SK-N-SH (cell line): Measurements from ENCODE around the gene COL20A1. TPM values are rescaled to one million over a fixed set of nuclear protein-coding genes. Genes with fewer than 3 reads are reported as not detected.

Experiments used
- CTCF ChIA-PET: fragments of 300-600, 350-600 bp; formaldehyde crosslinking; extraction: SDS; loops from one replicate; lab custom pipeline; 2021; lab: Yijun Ruan, JAX
- POLR2A ChIA-PET: fragments of 350-600 bp; sonication (Branson Sonifier 250); formaldehyde crosslinking; extraction: SDS; loops from one replicate; lab custom pipeline; 2020; ENCODE audit warnings: antibody characterized with exemption, inconsistent platforms; lab: Yijun Ruan, JAX
- DNase-seq: peaks from one replicate; pipeline ENCODE4 v3.0.0; 2012
- H2AFZ ChIP-seq: fragments of 200-600 bp; sonication (generic); 2 replicates; pipeline ENCODE4 v1.8.1; 2016; ENCODE audit warnings: antibody characterized with exemption, mild to moderate bottlenecking, low read depth
- H3F3A ChIP-seq: fragments of 200-600 bp; sonication (generic); replicated peaks from 2 replicates; pipeline ENCODE3; 2016; ENCODE audit warnings: antibody characterized with exemption, mild to moderate bottlenecking; ENCODE audit not compliant: insufficient read depth
- H3K27ac ChIP-seq, 2 experiments: fragments of 200-500 bp in 1 of 2; fragments of 200-600 bp in 1 of 2; sonication (Bioruptor generic) in 1 of 2; sonication (generic), shearing (Covaris generic) in 1 of 2; 2 replicates each; pipeline versions ENCODE4 v1.5.1 to v1.6.1; 2014 to 2016; ENCODE audit warnings: low read depth in 2 of 2, inconsistent platforms in 1 of 2, low read length in 1 of 2, mild to moderate bottlenecking in 1 of 2, mixed read lengths in 1 of 2
- H3K27me3 ChIP-seq: fragments of 200-600 bp; sonication (generic), shearing (Covaris generic); 2 replicates; pipeline ENCODE4 v1.6.1; 2016; ENCODE audit warnings: mixed run types; ENCODE audit not compliant: insufficient read depth
- H3K36me3 ChIP-seq, 2 experiments: fragments of 200-500 bp in 1 of 2; fragments of 200-600 bp in 1 of 2; sonication (Bioruptor generic) in 1 of 2; sonication (generic) in 1 of 2; replicated peaks in 1 of 2; 2 replicates each; pipeline versions ENCODE3 to v1.5.1; 2014 to 2016; ENCODE audit warnings: low read length in 1 of 2, mild to moderate bottlenecking in 1 of 2; ENCODE audit not compliant: insufficient read depth in 2 of 2, control insufficient read depth in 1 of 2
- H3K4me1 ChIP-seq, 2 experiments: fragments of 200-500 bp in 1 of 2; fragments of 200-600 bp in 1 of 2; sonication (Bioruptor generic) in 1 of 2; sonication (generic), shearing (Covaris generic) in 1 of 2; 2 replicates each; pipeline versions ENCODE4 v1.5.1 to v1.6.1; 2014 to 2016; ENCODE audit warnings: low read depth in 1 of 2, low read length in 1 of 2, mixed run types in 1 of 2; ENCODE audit not compliant: insufficient read depth in 2 of 2, control insufficient read depth in 1 of 2
- H3K4me2 ChIP-seq: fragments of 200-600 bp; sonication (generic), shearing (Covaris generic); 2 replicates; pipeline ENCODE4 v1.6.1; 2017; ENCODE audit warnings: mixed run types
- H3K4me3 ChIP-seq, 2 experiments: fragments of 200-500 bp in 1 of 2; fragments of 200-600 bp in 1 of 2; sonication (Bioruptor generic) in 1 of 2; sonication (generic), shearing (Covaris generic) in 1 of 2; 2 replicates each; pipeline versions ENCODE4 v1.5.1 to v1.8.1; 2014 to 2016; ENCODE audit warnings: low read depth in 2 of 2, inconsistent platforms in 1 of 2, low read length in 1 of 2, mild to moderate bottlenecking in 1 of 2, mixed read lengths in 1 of 2, moderate library complexity in 1 of 2
- H3K79me2 ChIP-seq: fragments of 200-600 bp; sonication (generic); 2 replicates; pipeline ENCODE4 v1.8.1; 2017; ENCODE audit warnings: mild to moderate bottlenecking; ENCODE audit not compliant: insufficient read depth
- H3K9ac ChIP-seq: fragments of 200-600 bp; sonication (generic); 2 replicates; pipeline ENCODE4 v1.6.1; 2017; ENCODE audit warnings: mixed run types
- H3K9me2 ChIP-seq: fragments of 200-600 bp; sonication (generic); 2 replicates; pipeline ENCODE4 v1.6.1; 2017; ENCODE audit warnings: mixed run types
- H3K9me3 ChIP-seq: fragments of 200-600 bp; sonication (generic); 2 replicates; pipeline ENCODE4 v1.6.1; 2017; ENCODE audit warnings: mixed run types, mild to moderate bottlenecking, moderate library complexity
- H4K20me1 ChIP-seq: fragments of 200-600 bp; sonication (generic); 2 replicates; pipeline ENCODE4 v1.6.1; 2017; ENCODE audit warnings: mild to moderate bottlenecking, mixed run types; ENCODE audit not compliant: insufficient read depth
- CHD2 ChIP-seq: fragments of 150-350 bp; IDR thresholded peaks from 2 replicates; pipeline ENCODE4 v1.6.1; 2018; ENCODE audit warnings: low read length; ENCODE audit not compliant: partially characterized antibody
- ELF1 ChIP-seq: IDR thresholded peaks from 2 replicates; pipeline ENCODE4 v1.4.0; 2012
- EZH2phosphoT487 ChIP-seq: fragments of 200-600 bp; sonication (generic); IDR thresholded peaks from 2 replicates; pipeline ENCODE4 v1.6.1; 2017; ENCODE audit warnings: low read depth, mixed run types, mild to moderate bottlenecking, antibody characterized with exemption, moderate library complexity, borderline replicate concordance
- MXI1 ChIP-seq: IDR thresholded peaks from 2 replicates; pipeline ENCODE4 v1.6.1; 2012; ENCODE audit warnings: mild to moderate bottlenecking, low read depth, low read length, improper control_type of control experiment
- NFIC ChIP-seq: IDR thresholded peaks from 2 replicates; pipeline ENCODE4 v1.4.0; 2012; ENCODE audit warnings: borderline replicate concordance
- POLR2AphosphoS5 ChIP-seq: IDR thresholded peaks from 2 replicates; pipeline ENCODE4 v1.6.1; 2012; ENCODE audit warnings: low read depth, low read length
- RFX5 ChIP-seq: IDR thresholded peaks from 2 replicates; pipeline ENCODE4 v1.6.1; 2012; ENCODE audit warnings: mild to moderate bottlenecking, improper control_type of control experiment, low read length
- RXRA ChIP-seq: IDR thresholded peaks from 2 replicates; pipeline ENCODE4 v1.4.0; 2012; ENCODE audit warnings: low read depth, mild to moderate bottlenecking, borderline replicate concordance
- SIN3A ChIP-seq: IDR thresholded peaks from 2 replicates; pipeline ENCODE4 v1.6.1; 2012; ENCODE audit warnings: low read depth, mild to moderate bottlenecking, low read length, moderate library complexity, borderline replicate concordance
- YY1 ChIP-seq: IDR thresholded peaks from 2 replicates; pipeline ENCODE4 v1.4.0; 2012; ENCODE audit warnings: low read depth, mild to moderate bottlenecking
- WGBS: methylation state at CpG from one replicate; pipeline ENCODE4 v1.1.6; 2017; ENCODE audit warnings: low lambda C conversion rate; 5-methylcytosine and 5-hydroxymethylcytosine counted together
- polyA plus RNA-seq, 3 experiments: library from polyadenylated mRNA; depleted of rRNA; stranded (reverse); fragments of >200 nt; gene quantifications; 2 replicates each; pipeline ENCODE4 v1.2.3, GENCODE V29; 2012
- TF ChIP-seq, protein P1 (sequence below): IDR thresholded peaks from 2 replicates; pipeline ENCODE4 v1.4.0; 2012; ENCODE audit warnings: low read depth, borderline replicate concordance
- TF ChIP-seq, protein P2 (sequence below): IDR thresholded peaks from 2 replicates; pipeline ENCODE4 v1.4.0; 2012; ENCODE audit warnings: low read depth, borderline replicate concordance
- TF ChIP-seq, protein P3 (sequence below): IDR thresholded peaks from 2 replicates; pipeline ENCODE4 v1.6.1; 2012; ENCODE audit warnings: mild to moderate bottlenecking, low read depth, low read length, moderate library complexity

COL20A1 gene
- polyA plus RNA-seq, 1 of the 3 experiments (the other 2 are of a cell fraction): not detected

DNA sequence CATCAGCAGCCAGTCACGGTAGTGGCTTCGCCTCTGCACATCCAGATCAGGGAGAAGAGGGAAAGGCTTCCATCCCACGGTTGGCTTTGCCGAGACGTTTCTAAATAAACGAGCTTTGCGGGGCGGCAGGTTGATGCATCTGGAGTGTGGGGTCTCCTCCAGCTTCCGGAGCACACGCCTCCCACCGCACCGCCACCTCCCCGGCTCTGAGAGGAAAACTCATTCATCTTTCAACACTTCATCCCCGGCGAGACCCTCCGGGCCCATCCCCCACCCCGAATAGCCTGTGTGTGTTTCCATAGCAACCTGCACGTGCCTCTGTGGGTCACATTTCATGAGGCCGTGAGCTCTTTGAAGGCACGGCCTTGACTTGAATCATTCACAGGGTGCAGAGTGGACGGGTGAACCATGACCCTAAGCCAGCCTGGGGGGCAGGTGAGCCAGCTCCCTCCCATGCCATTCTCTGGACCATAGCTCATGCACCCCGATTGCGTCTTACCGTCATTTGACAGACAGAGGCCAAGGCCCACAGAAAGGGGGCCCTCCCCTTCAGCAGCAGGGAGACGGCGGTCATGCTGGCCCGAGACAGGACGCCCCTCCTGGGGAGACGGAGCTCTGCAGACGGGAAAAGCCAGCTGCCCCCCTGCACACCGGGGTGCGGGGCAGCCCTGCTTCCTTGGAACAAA lies 84.4 kb downstream of the COL20A1 start:
- Histone ChIP-seq H3K79me2 (no peaks in the 10 kb centered on the region), H3K9ac (no peak overlapping the region), H3K9me3 (no peaks in the 10 kb centered on the region), H3K4me1 (no peaks in the 10 kb centered on the region; a peak in 1 of 4 replicates), H3K9me2 (no peaks in the 10 kb centered on the region), H3K4me2 (no peak overlapping the region), H3K36me3 (no peaks in the 10 kb centered on the region), H3K27ac (no peak overlapping the region), H3F3A (no peaks in the 10 kb centered on the region), H3K27me3 (no peaks in the 10 kb centered on the region), H4K20me1 (no peaks in the 10 kb centered on the region), H2AFZ (no peak overlapping the region), H3K4me3 (no peak overlapping the region)
- ChIA-PET POLR2A (no interaction called here), CTCF (interaction anchor here (0.8 to 10.6 kb wide), 10 partner anchors 10 to 321 kb away, joined by 3 to 460 read pairs (median 4); no protein-coding TSS in a partner anchor)
- TF ChIP-seq, protein P1, sequence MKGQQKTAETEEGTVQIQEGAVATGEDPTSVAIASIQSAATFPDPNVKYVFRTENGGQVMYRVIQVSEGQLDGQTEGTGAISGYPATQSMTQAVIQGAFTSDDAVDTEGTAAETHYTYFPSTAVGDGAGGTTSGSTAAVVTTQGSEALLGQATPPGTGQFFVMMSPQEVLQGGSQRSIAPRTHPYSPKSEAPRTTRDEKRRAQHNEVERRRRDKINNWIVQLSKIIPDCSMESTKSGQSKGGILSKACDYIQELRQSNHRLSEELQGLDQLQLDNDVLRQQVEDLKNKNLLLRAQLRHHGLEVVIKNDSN: no peak
- TF ChIP-seq CHD2: no peak
- no peak for TF ChIP-seq MXI1
- no peak for TF ChIP-seq SIN3A
- TF ChIP-seq RXRA: no peak
- TF ChIP-seq NFIC: no peak
- TF ChIP-seq POLR2AphosphoS5: no peak
- TF ChIP-seq ELF1: no peak
- no peak for TF ChIP-seq YY1
- no peak for TF ChIP-seq EZH2phosphoT487
- TF ChIP-seq RFX5: no peak
- TF ChIP-seq, protein P2, sequence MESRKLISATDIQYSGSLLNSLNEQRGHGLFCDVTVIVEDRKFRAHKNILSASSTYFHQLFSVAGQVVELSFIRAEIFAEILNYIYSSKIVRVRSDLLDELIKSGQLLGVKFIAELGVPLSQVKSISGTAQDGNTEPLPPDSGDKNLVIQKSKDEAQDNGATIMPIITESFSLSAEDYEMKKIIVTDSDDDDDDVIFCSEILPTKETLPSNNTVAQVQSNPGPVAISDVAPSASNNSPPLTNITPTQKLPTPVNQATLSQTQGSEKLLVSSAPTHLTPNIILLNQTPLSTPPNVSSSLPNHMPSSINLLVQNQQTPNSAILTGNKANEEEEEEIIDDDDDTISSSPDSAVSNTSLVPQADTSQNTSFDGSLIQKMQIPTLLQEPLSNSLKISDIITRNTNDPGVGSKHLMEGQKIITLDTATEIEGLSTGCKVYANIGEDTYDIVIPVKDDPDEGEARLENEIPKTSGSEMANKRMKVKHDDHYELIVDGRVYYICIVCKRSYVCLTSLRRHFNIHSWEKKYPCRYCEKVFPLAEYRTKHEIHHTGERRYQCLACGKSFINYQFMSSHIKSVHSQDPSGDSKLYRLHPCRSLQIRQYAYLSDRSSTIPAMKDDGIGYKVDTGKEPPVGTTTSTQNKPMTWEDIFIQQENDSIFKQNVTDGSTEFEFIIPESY: no peak
- TF ChIP-seq, protein P3, sequence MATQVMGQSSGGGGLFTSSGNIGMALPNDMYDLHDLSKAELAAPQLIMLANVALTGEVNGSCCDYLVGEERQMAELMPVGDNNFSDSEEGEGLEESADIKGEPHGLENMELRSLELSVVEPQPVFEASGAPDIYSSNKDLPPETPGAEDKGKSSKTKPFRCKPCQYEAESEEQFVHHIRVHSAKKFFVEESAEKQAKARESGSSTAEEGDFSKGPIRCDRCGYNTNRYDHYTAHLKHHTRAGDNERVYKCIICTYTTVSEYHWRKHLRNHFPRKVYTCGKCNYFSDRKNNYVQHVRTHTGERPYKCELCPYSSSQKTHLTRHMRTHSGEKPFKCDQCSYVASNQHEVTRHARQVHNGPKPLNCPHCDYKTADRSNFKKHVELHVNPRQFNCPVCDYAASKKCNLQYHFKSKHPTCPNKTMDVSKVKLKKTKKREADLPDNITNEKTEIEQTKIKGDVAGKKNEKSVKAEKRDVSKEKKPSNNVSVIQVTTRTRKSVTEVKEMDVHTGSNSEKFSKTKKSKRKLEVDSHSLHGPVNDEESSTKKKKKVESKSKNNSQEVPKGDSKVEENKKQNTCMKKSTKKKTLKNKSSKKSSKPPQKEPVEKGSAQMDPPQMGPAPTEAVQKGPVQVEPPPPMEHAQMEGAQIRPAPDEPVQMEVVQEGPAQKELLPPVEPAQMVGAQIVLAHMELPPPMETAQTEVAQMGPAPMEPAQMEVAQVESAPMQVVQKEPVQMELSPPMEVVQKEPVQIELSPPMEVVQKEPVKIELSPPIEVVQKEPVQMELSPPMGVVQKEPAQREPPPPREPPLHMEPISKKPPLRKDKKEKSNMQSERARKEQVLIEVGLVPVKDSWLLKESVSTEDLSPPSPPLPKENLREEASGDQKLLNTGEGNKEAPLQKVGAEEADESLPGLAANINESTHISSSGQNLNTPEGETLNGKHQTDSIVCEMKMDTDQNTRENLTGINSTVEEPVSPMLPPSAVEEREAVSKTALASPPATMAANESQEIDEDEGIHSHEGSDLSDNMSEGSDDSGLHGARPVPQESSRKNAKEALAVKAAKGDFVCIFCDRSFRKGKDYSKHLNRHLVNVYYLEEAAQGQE: no peak
- DNase-seq: no peak
- WGBS: 57% methylated on average over 22 of the region's 32 CpGs
